Measurements from ENCODE around the gene CDCA7L. TPM values are rescaled to one million over a fixed set of nuclear protein-coding genes. Genes with fewer than 3 reads are reported as not detected.

The CDCA7L gene
- total and polyA plus RNA-seq, 4 donors = 2.2 to 22.6 (median 5.4) TPM

DNA sequence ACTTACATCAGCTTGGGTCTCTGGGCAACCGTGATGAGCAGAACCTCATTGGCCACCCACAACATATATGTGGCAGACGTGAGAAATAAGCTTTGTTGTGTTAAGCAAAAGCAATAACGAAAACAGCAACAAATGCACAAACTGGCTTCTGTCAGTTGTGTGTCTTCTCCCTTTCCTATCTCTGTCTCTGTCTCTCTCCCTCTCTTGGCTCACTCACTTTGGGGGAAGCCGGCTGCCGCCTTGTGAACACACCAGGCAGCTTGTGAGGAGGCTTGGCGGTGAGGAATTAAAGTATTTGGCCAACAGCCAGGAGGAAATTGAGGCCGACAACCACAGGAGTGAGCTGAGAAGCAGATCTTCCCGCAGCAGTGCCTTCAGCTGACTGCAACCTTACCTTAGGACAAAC, 21.9 kb upstream of the CDCA7L start:
- no peaks in the 10 kb centered on the region for H3K36me3 ChIP-seq (ENCODE audit: control insufficient read depth in 4 of 4, insufficient read depth in 3 of 4, low read depth in 1 of 4, low read length in 3 of 4)
- H3K4me1 ChIP-seq (ENCODE audit: control insufficient read depth in 4 of 4, insufficient read depth in 4 of 4, low read length in 3 of 4) = no peaks in the 10 kb centered on the region
- H3K9ac ChIP-seq (ENCODE audit: low read depth in 1 of 2, low read length in 2 of 2) = no peak overlapping the region
- DNase-seq (ENCODE audit: low spot score) = no peak
- 69% methylated on average over 8 of the region's 8 CpGs for WGBS
- H3K27ac ChIP-seq (ENCODE audit: low read depth in 1 of 2, low read length in 2 of 2) = no peak overlapping the region
- TF ChIP-seq, protein P1, sequence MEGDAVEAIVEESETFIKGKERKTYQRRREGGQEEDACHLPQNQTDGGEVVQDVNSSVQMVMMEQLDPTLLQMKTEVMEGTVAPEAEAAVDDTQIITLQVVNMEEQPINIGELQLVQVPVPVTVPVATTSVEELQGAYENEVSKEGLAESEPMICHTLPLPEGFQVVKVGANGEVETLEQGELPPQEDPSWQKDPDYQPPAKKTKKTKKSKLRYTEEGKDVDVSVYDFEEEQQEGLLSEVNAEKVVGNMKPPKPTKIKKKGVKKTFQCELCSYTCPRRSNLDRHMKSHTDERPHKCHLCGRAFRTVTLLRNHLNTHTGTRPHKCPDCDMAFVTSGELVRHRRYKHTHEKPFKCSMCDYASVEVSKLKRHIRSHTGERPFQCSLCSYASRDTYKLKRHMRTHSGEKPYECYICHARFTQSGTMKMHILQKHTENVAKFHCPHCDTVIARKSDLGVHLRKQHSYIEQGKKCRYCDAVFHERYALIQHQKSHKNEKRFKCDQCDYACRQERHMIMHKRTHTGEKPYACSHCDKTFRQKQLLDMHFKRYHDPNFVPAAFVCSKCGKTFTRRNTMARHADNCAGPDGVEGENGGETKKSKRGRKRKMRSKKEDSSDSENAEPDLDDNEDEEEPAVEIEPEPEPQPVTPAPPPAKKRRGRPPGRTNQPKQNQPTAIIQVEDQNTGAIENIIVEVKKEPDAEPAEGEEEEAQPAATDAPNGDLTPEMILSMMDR (IDR thresholded peaks at IDR 0.05; ENCODE audit: low read depth, low read length, missing input control) = no peak
- TF ChIP-seq, protein P2, sequence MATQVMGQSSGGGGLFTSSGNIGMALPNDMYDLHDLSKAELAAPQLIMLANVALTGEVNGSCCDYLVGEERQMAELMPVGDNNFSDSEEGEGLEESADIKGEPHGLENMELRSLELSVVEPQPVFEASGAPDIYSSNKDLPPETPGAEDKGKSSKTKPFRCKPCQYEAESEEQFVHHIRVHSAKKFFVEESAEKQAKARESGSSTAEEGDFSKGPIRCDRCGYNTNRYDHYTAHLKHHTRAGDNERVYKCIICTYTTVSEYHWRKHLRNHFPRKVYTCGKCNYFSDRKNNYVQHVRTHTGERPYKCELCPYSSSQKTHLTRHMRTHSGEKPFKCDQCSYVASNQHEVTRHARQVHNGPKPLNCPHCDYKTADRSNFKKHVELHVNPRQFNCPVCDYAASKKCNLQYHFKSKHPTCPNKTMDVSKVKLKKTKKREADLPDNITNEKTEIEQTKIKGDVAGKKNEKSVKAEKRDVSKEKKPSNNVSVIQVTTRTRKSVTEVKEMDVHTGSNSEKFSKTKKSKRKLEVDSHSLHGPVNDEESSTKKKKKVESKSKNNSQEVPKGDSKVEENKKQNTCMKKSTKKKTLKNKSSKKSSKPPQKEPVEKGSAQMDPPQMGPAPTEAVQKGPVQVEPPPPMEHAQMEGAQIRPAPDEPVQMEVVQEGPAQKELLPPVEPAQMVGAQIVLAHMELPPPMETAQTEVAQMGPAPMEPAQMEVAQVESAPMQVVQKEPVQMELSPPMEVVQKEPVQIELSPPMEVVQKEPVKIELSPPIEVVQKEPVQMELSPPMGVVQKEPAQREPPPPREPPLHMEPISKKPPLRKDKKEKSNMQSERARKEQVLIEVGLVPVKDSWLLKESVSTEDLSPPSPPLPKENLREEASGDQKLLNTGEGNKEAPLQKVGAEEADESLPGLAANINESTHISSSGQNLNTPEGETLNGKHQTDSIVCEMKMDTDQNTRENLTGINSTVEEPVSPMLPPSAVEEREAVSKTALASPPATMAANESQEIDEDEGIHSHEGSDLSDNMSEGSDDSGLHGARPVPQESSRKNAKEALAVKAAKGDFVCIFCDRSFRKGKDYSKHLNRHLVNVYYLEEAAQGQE (IDR thresholded peaks at IDR 0.05) = no peak
- TF ChIP-seq FOXA2 (IDR thresholded peaks at IDR 0.05) (no peak), GABPA (IDR thresholded peaks at IDR 0.05 in 1 of 2, conservative IDR thresholded peaks at IDR 0.05 in 1 of 2) (no peak), SP1 (IDR thresholded peaks at IDR 0.05) (no peak), YY1 (IDR thresholded peaks at IDR 0.05) (no peak), NR2F2 (IDR thresholded peaks at IDR 0.05) (no peak), HNF4G (IDR thresholded peaks at IDR 0.05) (no peak), RAD21 (IDR thresholded peaks at IDR 0.05) (no peak)
- TF ChIP-seq, protein P3, sequence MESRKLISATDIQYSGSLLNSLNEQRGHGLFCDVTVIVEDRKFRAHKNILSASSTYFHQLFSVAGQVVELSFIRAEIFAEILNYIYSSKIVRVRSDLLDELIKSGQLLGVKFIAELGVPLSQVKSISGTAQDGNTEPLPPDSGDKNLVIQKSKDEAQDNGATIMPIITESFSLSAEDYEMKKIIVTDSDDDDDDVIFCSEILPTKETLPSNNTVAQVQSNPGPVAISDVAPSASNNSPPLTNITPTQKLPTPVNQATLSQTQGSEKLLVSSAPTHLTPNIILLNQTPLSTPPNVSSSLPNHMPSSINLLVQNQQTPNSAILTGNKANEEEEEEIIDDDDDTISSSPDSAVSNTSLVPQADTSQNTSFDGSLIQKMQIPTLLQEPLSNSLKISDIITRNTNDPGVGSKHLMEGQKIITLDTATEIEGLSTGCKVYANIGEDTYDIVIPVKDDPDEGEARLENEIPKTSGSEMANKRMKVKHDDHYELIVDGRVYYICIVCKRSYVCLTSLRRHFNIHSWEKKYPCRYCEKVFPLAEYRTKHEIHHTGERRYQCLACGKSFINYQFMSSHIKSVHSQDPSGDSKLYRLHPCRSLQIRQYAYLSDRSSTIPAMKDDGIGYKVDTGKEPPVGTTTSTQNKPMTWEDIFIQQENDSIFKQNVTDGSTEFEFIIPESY (IDR thresholded peaks at IDR 0.05) = no peak
- TF ChIP-seq, protein P4, sequence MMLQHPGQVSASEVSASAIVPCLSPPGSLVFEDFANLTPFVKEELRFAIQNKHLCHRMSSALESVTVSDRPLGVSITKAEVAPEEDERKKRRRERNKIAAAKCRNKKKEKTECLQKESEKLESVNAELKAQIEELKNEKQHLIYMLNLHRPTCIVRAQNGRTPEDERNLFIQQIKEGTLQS (IDR thresholded peaks at IDR 0.05) = no peak
- H3K9me3 ChIP-seq (ENCODE audit: control insufficient read depth in 4 of 4, low read length in 3 of 4) = no peaks in the 10 kb centered on the region
- H3K4me3 ChIP-seq (ENCODE audit: low read depth in 1 of 3, low read length in 3 of 3) = no peak overlapping the region
- no peaks in the 10 kb centered on the region for H3K27me3 ChIP-seq (ENCODE audit: control insufficient read depth in 4 of 4, insufficient read depth in 4 of 4, low read length in 3 of 4)

DNA sequence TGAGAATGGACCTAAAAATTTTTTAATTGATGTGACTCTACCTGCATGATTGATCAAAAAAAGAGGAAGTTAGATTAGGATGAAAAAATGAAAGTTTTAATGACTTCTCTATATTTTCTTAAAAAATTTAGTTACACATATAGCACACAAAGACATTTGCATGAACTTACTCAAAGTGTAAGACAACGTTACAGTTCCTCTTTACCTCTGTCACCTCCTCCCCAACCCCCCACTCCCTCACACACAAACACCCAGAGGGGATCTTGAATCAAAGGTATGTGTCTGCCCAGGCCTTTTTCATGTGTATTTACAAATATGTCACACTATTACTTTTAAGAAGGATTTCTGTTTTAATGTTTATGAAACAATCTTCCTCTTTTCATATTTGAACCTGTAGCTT, 20.6 kb upstream of the CDCA7L start:
- Histone ChIP-seq H3K27ac (ENCODE audit: low read depth in 1 of 2, low read length in 2 of 2) (no peak overlapping the region), H3K4me1 (ENCODE audit: control insufficient read depth in 4 of 4, insufficient read depth in 4 of 4, low read length in 3 of 4) (no peaks in the 10 kb centered on the region), H3K36me3 (ENCODE audit: control insufficient read depth in 4 of 4, insufficient read depth in 3 of 4, low read depth in 1 of 4, low read length in 3 of 4) (no peaks in the 10 kb centered on the region), H3K27me3 (ENCODE audit: control insufficient read depth in 4 of 4, insufficient read depth in 4 of 4, low read length in 3 of 4) (no peaks in the 10 kb centered on the region), H3K4me3 (ENCODE audit: low read depth in 1 of 3, low read length in 3 of 3) (no peak overlapping the region), H3K9ac (ENCODE audit: low read depth in 1 of 2, low read length in 2 of 2) (no peak overlapping the region), H3K9me3 (ENCODE audit: control insufficient read depth in 4 of 4, low read length in 3 of 4) (no peaks in the 10 kb centered on the region)
- no peak for TF ChIP-seq GABPA (IDR thresholded peaks at IDR 0.05 in 1 of 2, conservative IDR thresholded peaks at IDR 0.05 in 1 of 2)
- DNase-seq (ENCODE audit: low spot score) = no peak
- 67% methylated on average over 1 of the region's 1 CpG for WGBS

All from liver (tissue), 9 donors.